NCI-H1105 (cell line): Measurements from ENCODE around the gene TNFAIP8L3.
"Not testable (repeated sequence)": the region's sequence is repeated elsewhere in the genome, so short reads cannot be mapped to it uniquely, and the experiment has no call there.

Source experiments
- DNase-seq: peaks from one replicate; lab custom pipeline; 2025; lab: John Stamatoyannopoulos, UW

Gene TNFAIP8L3

GRCh38 chr15:51060030-51060673 is 34.6 kb downstream of the TNFAIP8L3 start:
- DNase-seq: no peak

- DNase-seq: no peak
Measured at GRCh38 chr15:51054535-51054934, 40.2 kb downstream of the TNFAIP8L3 start.

- no peak for DNase-seq
Measured at GRCh38 chr15:51053571-51053970, 41.1 kb downstream of the TNFAIP8L3 start.

- peak; percentile 33 for DNase-seq
Measured at GRCh38 chr15:51051776-51052175, 42.9 kb downstream of the TNFAIP8L3 start.

- DNase-seq: no peak
Measured at GRCh38 chr15:51049081-51049480, 45.6 kb downstream of the TNFAIP8L3 start.

GRCh38 chr15:51048308-51048707 is 46.4 kb downstream of the TNFAIP8L3 start:
- no peak for DNase-seq

- DNase-seq: no peak
Measured at GRCh38 chr15:51046799-51047449, 47.8 kb downstream of the TNFAIP8L3 start.

GRCh38 chr15:51046016-51046415 is 48.7 kb downstream of the TNFAIP8L3 start:
- DNase-seq: no peak

- DNase-seq: no peak
Measured at GRCh38 chr15:51044037-51044727, 50.5 kb downstream of the TNFAIP8L3 start.

- no peak for DNase-seq
Measured at GRCh38 chr15:51038974-51039319, 55.8 kb downstream of the TNFAIP8L3 start.

- DNase-seq: no peak
Measured at GRCh38 chr15:51038162-51038973, 56.3 kb downstream of the TNFAIP8L3 start.

GRCh38 chr15:51037474-51037873 is 57.2 kb downstream of the TNFAIP8L3 start:
- not testable (repeated sequence) for DNase-seq

- no peak for DNase-seq
Measured at GRCh38 chr15:51030649-51031316, 63.9 kb downstream of the TNFAIP8L3 start.

- DNase-seq: peak; percentile 62
Measured at GRCh38 chr15:51025454-51025846, 69.3 kb downstream of the TNFAIP8L3 start.

GRCh38 chr15:51024735-51025453 is 69.8 kb downstream of the TNFAIP8L3 start:
- DNase-seq: peak; percentile 56

GRCh38 chr15:51023499-51023898 is 71.2 kb downstream of the TNFAIP8L3 start:
- no peak for DNase-seq

GRCh38 chr15:51022206-51022605 is 72.5 kb downstream of the TNFAIP8L3 start:
- no peak for DNase-seq

- DNase-seq: no peak
Measured at GRCh38 chr15:51016615-51017014, 78.1 kb downstream of the TNFAIP8L3 start.

GRCh38 chr15:51011212-51011611 is 83.5 kb downstream of the TNFAIP8L3 start:
- DNase-seq: no peak

GRCh38 chr15:51007131-51007666 is 87.5 kb downstream of the TNFAIP8L3 start:
- DNase-seq: no peak
